GM23338 (cell line): ENCODE data around the gene PGPEP1. TPM values are rescaled to one million over a fixed set of nuclear protein-coding genes. Genes with fewer than 3 reads are reported as not detected.

ENCODE experiments used
- ATAC-seq: fragments of 200-7000 bp; cut with Tn5 transposase; 3 replicates; pipeline ENCODE4 v1.9.1; 2020
- DNase-seq: peaks from one replicate; pipeline ENCODE4 v3.0.0-alpha.2; 2015; ENCODE audit warnings: low spot score
- H2AFZ ChIP-seq: fragments of 200-600 bp; sonication (generic); 2 replicates; pipeline ENCODE4 v1.8.0; 2016; ENCODE audit warnings: antibody characterized with exemption, mild to moderate bottlenecking, moderate library complexity
- H3F3A ChIP-seq: fragments of 200-600 bp; sonication (generic); replicated peaks from 2 replicates; pipeline ENCODE4 v1.8.0; 2017; ENCODE audit warnings: antibody characterized with exemption, mixed run types, low read depth
- H3K27ac ChIP-seq: fragments of 200-600 bp; sonication (generic); 2 replicates; pipeline ENCODE4 v1.6.1; 2016; ENCODE audit warnings: low read depth
- H3K27me3 ChIP-seq: fragments of 200-600 bp; sonication (generic); 2 replicates; pipeline ENCODE4 v1.8.0; 2016; ENCODE audit warnings: mild to moderate bottlenecking, mixed run types, moderate library complexity; ENCODE audit not compliant: insufficient read depth
- H3K36me3 ChIP-seq: fragments of 200-600 bp; sonication (generic); 2 replicates; pipeline ENCODE4 v1.8.0; 2016; ENCODE audit warnings: mild to moderate bottlenecking; ENCODE audit not compliant: insufficient read depth
- H3K4me1 ChIP-seq: fragments of 200-600 bp; sonication (generic); 2 replicates; pipeline ENCODE4 v1.8.0; 2016; ENCODE audit warnings: mild to moderate bottlenecking, moderate library complexity; ENCODE audit not compliant: insufficient read depth
- H3K4me2 ChIP-seq: fragments of 200-600 bp; sonication (generic); 2 replicates; pipeline ENCODE4 v1.7.1; 2017; ENCODE audit warnings: mixed run types
- H3K4me3 ChIP-seq: fragments of 200-600 bp; sonication (generic); 2 replicates; pipeline ENCODE4 v1.6.1; 2016; ENCODE audit warnings: mixed run types
- H3K79me2 ChIP-seq: fragments of 200-600 bp; sonication (generic); replicated peaks from 2 replicates; pipeline ENCODE4 v1.8.0; 2017; ENCODE audit warnings: mild to moderate bottlenecking; ENCODE audit not compliant: insufficient read depth
- H3K9me2 ChIP-seq: fragments of 200-600 bp; sonication (generic); 2 replicates; pipeline ENCODE4 v1.8.0; 2017; ENCODE audit not compliant: insufficient read depth
- H4K20me1 ChIP-seq: fragments of 200-600 bp; sonication (generic); replicated peaks from 2 replicates; pipeline ENCODE4 v1.8.0; 2017; ENCODE audit warnings: mild to moderate bottlenecking; ENCODE audit not compliant: insufficient read depth
- H3K27ac Mint-ChIP-seq: 2 replicates; pipeline ENCODE4 v1.8.0; 2020; ENCODE audit warnings: inconsistent platforms, mild to moderate bottlenecking, moderate library complexity, mixed read lengths
- H3K27me3 Mint-ChIP-seq: 3 replicates; pipeline ENCODE4 v1.8.0; 2022; ENCODE audit warnings: low read depth, mild to moderate bottlenecking, moderate library complexity, mixed read lengths, inconsistent platforms; ENCODE audit not compliant: insufficient read depth, poor library complexity
- H3K36me3 Mint-ChIP-seq: 3 replicates; pipeline ENCODE4 v1.8.0; 2021; ENCODE audit warnings: low read depth, mild to moderate bottlenecking, inconsistent platforms, moderate library complexity, mixed read lengths
- H3K4me1 Mint-ChIP-seq: 3 replicates; pipeline ENCODE4 v1.8.0; 2020; ENCODE audit warnings: mild to moderate bottlenecking, inconsistent platforms, mixed read lengths
- H3K4me3 Mint-ChIP-seq: 3 replicates; pipeline ENCODE4 v1.8.0; 2021; ENCODE audit warnings: moderate library complexity, mild to moderate bottlenecking, inconsistent platforms, mixed read lengths
- H3K9me3 Mint-ChIP-seq: 3 replicates; pipeline ENCODE4 v1.8.0; 2020; ENCODE audit warnings: moderate library complexity, mild to moderate bottlenecking, inconsistent platforms, mixed read lengths
- CREB1 ChIP-seq: fragments of 250-450 bp; sonication (Bioruptor Pico); IDR thresholded peaks from 2 replicates; pipeline ENCODE4 v1.5.0; 2020; ENCODE audit warnings: low read depth, mild to moderate bottlenecking, moderate library complexity
- EZH2 ChIP-seq: fragments of 200-600 bp; sonication (generic); IDR thresholded peaks from one replicate; pipeline ENCODE4 v1.8.0; 2017; ENCODE audit warnings: antibody characterized with exemption, mild to moderate bottlenecking, low read depth; ENCODE audit not compliant: unreplicated experiment
- EZH2phosphoT487 ChIP-seq: fragments of 200-600 bp; sonication (generic); IDR thresholded peaks from one replicate; pipeline ENCODE4 v1.8.1; 2018; ENCODE audit warnings: antibody characterized with exemption; ENCODE audit not compliant: unreplicated experiment
- JUNB ChIP-seq: IDR thresholded peaks from one replicate; pipeline ENCODE4 v1.6.1; 2016; ENCODE audit warnings: antibody characterized with exemption; ENCODE audit not compliant: unreplicated experiment
- NANOG ChIP-seq: IDR thresholded peaks from 2 replicates; pipeline ENCODE4 v1.6.1; 2016; ENCODE audit warnings: antibody characterized with exemption, borderline replicate concordance
- POLR2AphosphoS5 ChIP-seq: IDR thresholded peaks from 2 replicates; pipeline ENCODE4 v1.6.1; 2016; ENCODE audit warnings: antibody characterized with exemption, low read depth
- STAT1 ChIP-seq: IDR thresholded peaks from one replicate; pipeline ENCODE4 v1.6.1; 2016; ENCODE audit warnings: antibody characterized with exemption; ENCODE audit not compliant: unreplicated experiment
- ZNF114 ChIP-seq: fragments of 250-450 bp; sonication (Bioruptor Pico); IDR thresholded peaks from 2 replicates; pipeline ENCODE4 v1.5.0; 2020; ENCODE audit warnings: mild to moderate bottlenecking, moderate library complexity
- ZNF331 ChIP-seq: fragments of 250-450 bp; sonication (Bioruptor Pico); IDR thresholded peaks from 2 replicates; pipeline ENCODE4 v1.5.0; 2020; ENCODE audit warnings: low read depth, mild to moderate bottlenecking, moderate library complexity
- polyA plus RNA-seq: library from polyadenylated mRNA; unstranded; fragments of >200 nt; fragmentation: Nextera tagmentation; extraction: Ambion mirVana; gene quantifications from 2 replicates; pipeline ENCODE4 v1.2.1, GENCODE V29; 2016
- total RNA-seq: library from RNA; depleted of rRNA; stranded (reverse); fragments of >200 nt; shearing (Covaris generic); gene quantifications from 2 replicates; pipeline ENCODE4 v1.2.3, GENCODE V29; 2014
- TF ChIP-seq, protein P1 (sequence below): fragments of 250-450 bp; sonication (Bioruptor Pico); IDR thresholded peaks from 2 replicates; pipeline ENCODE4 v1.5.0; 2020; ENCODE audit warnings: mild to moderate bottlenecking, moderate library complexity
- TF ChIP-seq, protein P2 (sequence below), 2 experiments: fragments of 200-600 bp in 1 of 2; sonication (generic) in 1 of 2; conservative IDR thresholded peaks; 2 replicates each; pipeline versions ENCODE4 v1.5.1 to v1.6.1; 2016 to 2017; ENCODE audit warnings: antibody characterized with exemption in 2 of 2, low read depth in 2 of 2, mild to moderate bottlenecking in 2 of 2, moderate library complexity in 1 of 2
- TF ChIP-seq, protein P3 (sequence below): IDR thresholded peaks from one replicate; pipeline ENCODE4 v1.6.1; 2018; ENCODE audit warnings: antibody characterized with exemption; ENCODE audit not compliant: unreplicated experiment
- TF ChIP-seq, protein P4 (sequence below): IDR thresholded peaks from 2 replicates; pipeline ENCODE4 v1.6.1; 2016; ENCODE audit warnings: antibody characterized with exemption

Gene PGPEP1
- total and polyA plus RNA-seq, 2 experiments from 2014 or later = 15.5 to 18.9 TPM

DNA sequence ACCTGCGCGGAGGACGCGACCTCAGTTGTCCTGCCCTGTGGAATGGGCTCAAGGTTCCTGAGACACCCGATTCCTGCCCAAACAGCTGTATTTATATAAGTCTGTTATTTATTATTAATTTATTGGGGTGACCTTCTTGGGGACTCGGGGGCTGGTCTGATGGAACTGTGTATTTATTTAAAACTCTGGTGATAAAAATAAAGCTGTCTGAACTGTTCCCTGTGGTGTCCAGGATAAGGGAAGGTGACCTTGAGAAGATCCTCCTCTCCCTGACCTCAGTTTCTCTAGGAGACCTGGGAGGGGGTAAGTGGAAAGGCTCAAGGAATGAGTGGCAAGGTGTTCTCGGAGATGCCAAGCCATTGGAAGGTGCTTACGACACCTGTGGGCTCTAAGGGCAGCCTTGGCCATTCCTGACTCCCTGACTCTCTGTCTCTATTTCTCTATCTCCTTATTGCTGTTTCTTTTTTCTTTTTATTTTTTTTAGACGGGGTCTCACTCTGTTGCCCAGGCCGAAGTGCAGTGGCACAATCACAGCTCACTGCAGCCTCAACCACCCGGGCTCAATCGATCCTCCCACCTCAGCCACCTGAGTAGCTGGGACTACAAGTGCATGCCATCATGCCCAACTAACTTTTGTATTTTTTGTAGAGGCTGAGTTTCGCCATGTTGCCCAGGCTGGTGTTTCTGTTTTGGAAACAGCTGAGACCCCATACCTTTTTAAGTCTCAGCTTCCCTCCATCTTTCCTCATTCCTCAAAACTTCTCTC is 48.7 kb downstream of the PGPEP1 start:
- no peak for DNase-seq
- Histone ChIP-seq H3K4me2 (peak overlapping the region; percentile 62; the same call in 1 of the 2 replicates), H3K27me3 (peaks cover 21% of the 10 kb centered on the region), H3K36me3 (no peaks in the 10 kb centered on the region), H2AFZ (no peak overlapping the region), H3K4me1 (peaks cover 9% of the 10 kb centered on the region), H3F3A (peaks cover 26% of the 10 kb centered on the region), H3K4me3 (peak overlapping the region; percentile 50; the same call in 1 of the 2 replicates), H3K27ac (no peak overlapping the region), H3K79me2 (no peaks in the 10 kb centered on the region), H4K20me1 (no peaks in the 10 kb centered on the region), H3K9me2 (no peaks in the 10 kb centered on the region)
- no peak for TF ChIP-seq ZNF331 (CRISPR knock-in tag)
- TF ChIP-seq EZH2 = no peak
- TF ChIP-seq ZNF114 = no peak
- TF ChIP-seq POLR2AphosphoS5 = no peak
- TF ChIP-seq, protein P1, sequence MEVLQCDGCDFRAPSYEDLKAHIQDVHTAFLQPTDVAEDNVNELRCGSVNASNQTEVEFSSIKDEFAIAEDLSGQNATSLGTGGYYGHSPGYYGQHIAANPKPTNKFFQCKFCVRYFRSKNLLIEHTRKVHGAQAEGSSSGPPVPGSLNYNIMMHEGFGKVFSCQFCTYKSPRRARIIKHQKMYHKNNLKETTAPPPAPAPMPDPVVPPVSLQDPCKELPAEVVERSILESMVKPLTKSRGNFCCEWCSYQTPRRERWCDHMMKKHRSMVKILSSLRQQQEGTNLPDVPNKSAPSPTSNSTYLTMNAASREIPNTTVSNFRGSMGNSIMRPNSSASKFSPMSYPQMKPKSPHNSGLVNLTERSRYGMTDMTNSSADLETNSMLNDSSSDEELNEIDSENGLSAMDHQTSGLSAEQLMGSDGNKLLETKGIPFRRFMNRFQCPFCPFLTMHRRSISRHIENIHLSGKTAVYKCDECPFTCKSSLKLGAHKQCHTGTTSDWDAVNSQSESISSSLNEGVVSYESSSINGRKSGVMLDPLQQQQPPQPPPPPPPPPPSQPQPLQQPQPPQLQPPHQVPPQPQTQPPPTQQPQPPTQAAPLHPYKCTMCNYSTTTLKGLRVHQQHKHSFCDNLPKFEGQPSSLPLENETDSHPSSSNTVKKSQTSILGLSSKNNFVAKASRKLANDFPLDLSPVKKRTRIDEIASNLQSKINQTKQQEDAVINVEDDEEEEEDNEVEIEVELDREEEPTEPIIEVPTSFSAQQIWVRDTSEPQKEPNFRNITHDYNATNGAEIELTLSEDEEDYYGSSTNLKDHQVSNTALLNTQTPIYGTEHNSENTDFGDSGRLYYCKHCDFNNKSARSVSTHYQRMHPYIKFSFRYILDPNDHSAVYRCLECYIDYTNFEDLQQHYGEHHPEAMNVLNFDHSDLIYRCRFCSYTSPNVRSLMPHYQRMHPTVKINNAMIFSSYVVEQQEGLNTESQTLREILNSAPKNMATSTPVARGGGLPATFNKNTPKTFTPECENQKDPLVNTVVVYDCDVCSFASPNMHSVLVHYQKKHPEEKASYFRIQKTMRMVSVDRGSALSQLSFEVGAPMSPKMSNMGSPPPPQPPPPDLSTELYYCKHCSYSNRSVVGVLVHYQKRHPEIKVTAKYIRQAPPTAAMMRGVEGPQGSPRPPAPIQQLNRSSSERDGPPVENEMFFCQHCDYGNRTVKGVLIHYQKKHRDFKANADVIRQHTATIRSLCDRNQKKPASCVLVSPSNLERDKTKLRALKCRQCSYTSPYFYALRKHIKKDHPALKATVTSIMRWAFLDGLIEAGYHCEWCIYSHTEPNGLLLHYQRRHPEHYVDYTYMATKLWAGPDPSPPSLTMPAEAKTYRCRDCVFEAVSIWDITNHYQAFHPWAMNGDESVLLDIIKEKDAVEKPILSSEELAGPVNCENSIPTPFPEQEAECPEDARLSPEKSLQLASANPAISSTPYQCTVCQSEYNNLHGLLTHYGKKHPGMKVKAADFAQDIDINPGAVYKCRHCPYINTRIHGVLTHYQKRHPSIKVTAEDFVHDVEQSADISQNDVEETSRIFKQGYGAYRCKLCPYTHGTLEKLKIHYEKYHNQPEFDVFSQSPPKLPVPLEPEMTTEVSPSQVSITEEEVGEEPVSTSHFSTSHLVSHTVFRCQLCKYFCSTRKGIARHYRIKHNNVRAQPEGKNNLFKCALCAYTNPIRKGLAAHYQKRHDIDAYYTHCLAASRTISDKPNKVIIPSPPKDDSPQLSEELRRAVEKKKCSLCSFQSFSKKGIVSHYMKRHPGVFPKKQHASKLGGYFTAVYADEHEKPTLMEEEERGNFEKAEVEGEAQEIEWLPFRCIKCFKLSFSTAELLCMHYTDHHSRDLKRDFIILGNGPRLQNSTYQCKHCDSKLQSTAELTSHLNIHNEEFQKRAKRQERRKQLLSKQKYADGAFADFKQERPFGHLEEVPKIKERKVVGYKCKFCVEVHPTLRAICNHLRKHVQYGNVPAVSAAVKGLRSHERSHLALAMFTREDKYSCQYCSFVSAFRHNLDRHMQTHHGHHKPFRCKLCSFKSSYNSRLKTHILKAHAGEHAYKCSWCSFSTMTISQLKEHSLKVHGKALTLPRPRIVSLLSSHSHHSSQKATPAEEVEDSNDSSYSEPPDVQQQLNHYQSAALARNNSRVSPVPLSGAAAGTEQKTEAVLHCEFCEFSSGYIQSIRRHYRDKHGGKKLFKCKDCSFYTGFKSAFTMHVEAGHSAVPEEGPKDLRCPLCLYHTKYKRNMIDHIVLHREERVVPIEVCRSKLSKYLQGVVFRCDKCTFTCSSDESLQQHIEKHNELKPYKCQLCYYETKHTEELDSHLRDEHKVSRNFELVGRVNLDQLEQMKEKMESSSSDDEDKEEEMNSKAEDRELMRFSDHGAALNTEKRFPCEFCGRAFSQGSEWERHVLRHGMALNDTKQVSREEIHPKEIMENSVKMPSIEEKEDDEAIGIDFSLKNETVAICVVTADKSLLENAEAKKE (CRISPR knock-in tag) = no peak
- TF ChIP-seq, protein P2, sequence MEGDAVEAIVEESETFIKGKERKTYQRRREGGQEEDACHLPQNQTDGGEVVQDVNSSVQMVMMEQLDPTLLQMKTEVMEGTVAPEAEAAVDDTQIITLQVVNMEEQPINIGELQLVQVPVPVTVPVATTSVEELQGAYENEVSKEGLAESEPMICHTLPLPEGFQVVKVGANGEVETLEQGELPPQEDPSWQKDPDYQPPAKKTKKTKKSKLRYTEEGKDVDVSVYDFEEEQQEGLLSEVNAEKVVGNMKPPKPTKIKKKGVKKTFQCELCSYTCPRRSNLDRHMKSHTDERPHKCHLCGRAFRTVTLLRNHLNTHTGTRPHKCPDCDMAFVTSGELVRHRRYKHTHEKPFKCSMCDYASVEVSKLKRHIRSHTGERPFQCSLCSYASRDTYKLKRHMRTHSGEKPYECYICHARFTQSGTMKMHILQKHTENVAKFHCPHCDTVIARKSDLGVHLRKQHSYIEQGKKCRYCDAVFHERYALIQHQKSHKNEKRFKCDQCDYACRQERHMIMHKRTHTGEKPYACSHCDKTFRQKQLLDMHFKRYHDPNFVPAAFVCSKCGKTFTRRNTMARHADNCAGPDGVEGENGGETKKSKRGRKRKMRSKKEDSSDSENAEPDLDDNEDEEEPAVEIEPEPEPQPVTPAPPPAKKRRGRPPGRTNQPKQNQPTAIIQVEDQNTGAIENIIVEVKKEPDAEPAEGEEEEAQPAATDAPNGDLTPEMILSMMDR (conservative IDR thresholded peaks at IDR 0.05; ENCODE audit: low read depth in 2 of 2) = no peak
- TF ChIP-seq JUNB = no peak
- TF ChIP-seq, protein P3, sequence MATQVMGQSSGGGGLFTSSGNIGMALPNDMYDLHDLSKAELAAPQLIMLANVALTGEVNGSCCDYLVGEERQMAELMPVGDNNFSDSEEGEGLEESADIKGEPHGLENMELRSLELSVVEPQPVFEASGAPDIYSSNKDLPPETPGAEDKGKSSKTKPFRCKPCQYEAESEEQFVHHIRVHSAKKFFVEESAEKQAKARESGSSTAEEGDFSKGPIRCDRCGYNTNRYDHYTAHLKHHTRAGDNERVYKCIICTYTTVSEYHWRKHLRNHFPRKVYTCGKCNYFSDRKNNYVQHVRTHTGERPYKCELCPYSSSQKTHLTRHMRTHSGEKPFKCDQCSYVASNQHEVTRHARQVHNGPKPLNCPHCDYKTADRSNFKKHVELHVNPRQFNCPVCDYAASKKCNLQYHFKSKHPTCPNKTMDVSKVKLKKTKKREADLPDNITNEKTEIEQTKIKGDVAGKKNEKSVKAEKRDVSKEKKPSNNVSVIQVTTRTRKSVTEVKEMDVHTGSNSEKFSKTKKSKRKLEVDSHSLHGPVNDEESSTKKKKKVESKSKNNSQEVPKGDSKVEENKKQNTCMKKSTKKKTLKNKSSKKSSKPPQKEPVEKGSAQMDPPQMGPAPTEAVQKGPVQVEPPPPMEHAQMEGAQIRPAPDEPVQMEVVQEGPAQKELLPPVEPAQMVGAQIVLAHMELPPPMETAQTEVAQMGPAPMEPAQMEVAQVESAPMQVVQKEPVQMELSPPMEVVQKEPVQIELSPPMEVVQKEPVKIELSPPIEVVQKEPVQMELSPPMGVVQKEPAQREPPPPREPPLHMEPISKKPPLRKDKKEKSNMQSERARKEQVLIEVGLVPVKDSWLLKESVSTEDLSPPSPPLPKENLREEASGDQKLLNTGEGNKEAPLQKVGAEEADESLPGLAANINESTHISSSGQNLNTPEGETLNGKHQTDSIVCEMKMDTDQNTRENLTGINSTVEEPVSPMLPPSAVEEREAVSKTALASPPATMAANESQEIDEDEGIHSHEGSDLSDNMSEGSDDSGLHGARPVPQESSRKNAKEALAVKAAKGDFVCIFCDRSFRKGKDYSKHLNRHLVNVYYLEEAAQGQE = no peak
- no peak for TF ChIP-seq STAT1
- TF ChIP-seq, protein P4, sequence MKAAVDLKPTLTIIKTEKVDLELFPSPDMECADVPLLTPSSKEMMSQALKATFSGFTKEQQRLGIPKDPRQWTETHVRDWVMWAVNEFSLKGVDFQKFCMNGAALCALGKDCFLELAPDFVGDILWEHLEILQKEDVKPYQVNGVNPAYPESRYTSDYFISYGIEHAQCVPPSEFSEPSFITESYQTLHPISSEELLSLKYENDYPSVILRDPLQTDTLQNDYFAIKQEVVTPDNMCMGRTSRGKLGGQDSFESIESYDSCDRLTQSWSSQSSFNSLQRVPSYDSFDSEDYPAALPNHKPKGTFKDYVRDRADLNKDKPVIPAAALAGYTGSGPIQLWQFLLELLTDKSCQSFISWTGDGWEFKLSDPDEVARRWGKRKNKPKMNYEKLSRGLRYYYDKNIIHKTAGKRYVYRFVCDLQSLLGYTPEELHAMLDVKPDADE = no peak
- TF ChIP-seq CREB1 (CRISPR knock-in tag) = no peak
- no peak for TF ChIP-seq EZH2phosphoT487
- no peak for TF ChIP-seq NANOG
- Mint-ChIP-seq H3K4me3 (no peak overlapping the region), H3K27ac (no peak overlapping the region), H3K4me1 (peaks cover 14% of the 10 kb centered on the region), H3K9me3 (no peaks in the 10 kb centered on the region), H3K27me3 (peaks cover 37% of the 10 kb centered on the region), H3K36me3 (peaks cover 11% of the 10 kb centered on the region)
- no peak for ATAC-seq
